WTC11 (cell line): ENCODE data around the gene ITGB4. TPM values are rescaled to one million over a fixed set of nuclear protein-coding genes. Genes with fewer than 3 reads are reported as not detected.
A peak's percentile ranks its signal among the peaks of the same experiment; 100 is the strongest.

Experiments
- ATAC-seq: fragments of 200-7000 bp; cut with Tn5 transposase; 2 replicates; pipeline ENCODE4 v1.10.0; 2021; ENCODE audit warnings: mild to moderate bottlenecking, moderate library complexity
- CTCF ChIA-PET: fragments of 300-600 bp; sonication (Branson Sonifier 250); formaldehyde crosslinking; loops from one replicate; lab custom pipeline; 2021; ENCODE audit warnings: antibody characterized with exemption; lab: Charles Lee
- POLR2A ChIA-PET: fragments of 350-600 bp; sonication (Branson Sonifier 250); formaldehyde crosslinking; loops from one replicate; lab custom pipeline; 2021; ENCODE audit warnings: antibody characterized with exemption; lab: Charles Lee
- DNase-seq: peaks from one replicate; pipeline ENCODE4 v3.0.0; 2021; ENCODE audit warnings: low spot score
- H3K27ac Mint-ChIP-seq: 2 replicates; pipeline ENCODE4 v1.8.0; 2021; ENCODE audit warnings: mixed read lengths
- H3K27me3 Mint-ChIP-seq: 2 replicates; pipeline ENCODE4 v1.8.0; 2021; ENCODE audit warnings: low read depth, mild to moderate bottlenecking, moderate library complexity, mixed read lengths
- H3K36me3 Mint-ChIP-seq: 2 replicates; pipeline ENCODE4 v1.8.0; 2021; ENCODE audit warnings: mixed read lengths
- H3K4me1 Mint-ChIP-seq: 2 replicates; pipeline ENCODE4 v1.8.0; 2022; ENCODE audit warnings: mixed read lengths
- H3K4me3 Mint-ChIP-seq: 2 replicates; pipeline ENCODE4 v1.8.0; 2021; ENCODE audit warnings: mild to moderate bottlenecking, moderate library complexity, mixed read lengths
- H3K9me3 Mint-ChIP-seq: 2 replicates; pipeline ENCODE4 v1.8.0; 2021; ENCODE audit warnings: mixed read lengths
- ETV6 ChIP-seq: sonication (generic); formaldehyde crosslinking; IDR thresholded peaks from 2 replicates; pipeline ENCODE4 v1.8.1; 2022; ENCODE audit warnings: mild to moderate bottlenecking, missing genetic modification reagents
- FOXP1 ChIP-seq: sonication (generic); formaldehyde crosslinking; IDR thresholded peaks from 2 replicates; pipeline ENCODE4 v1.8.0; 2022; ENCODE audit warnings: missing genetic modification reagents, mild to moderate bottlenecking, moderate library complexity, borderline replicate concordance
- HMGXB4 ChIP-seq: sonication (generic); formaldehyde crosslinking; IDR thresholded peaks from 2 replicates; pipeline ENCODE4 v1.8.1; 2023; ENCODE audit warnings: mild to moderate bottlenecking, moderate library complexity, missing genetic modification reagents
- JUN ChIP-seq: sonication (generic); formaldehyde crosslinking; IDR thresholded peaks from 2 replicates; pipeline ENCODE4 v1.8.0; 2023; ENCODE audit warnings: mild to moderate bottlenecking, missing genetic modification reagents
- KAT7 ChIP-seq: sonication (generic); formaldehyde crosslinking; IDR thresholded peaks from 2 replicates; pipeline ENCODE4 v1.8.1; 2023; ENCODE audit warnings: missing genetic modification reagents, mild to moderate bottlenecking, borderline replicate concordance
- MYBL2 ChIP-seq: sonication (generic); formaldehyde crosslinking; IDR thresholded peaks from 2 replicates; pipeline ENCODE4 v1.8.1; 2023; ENCODE audit warnings: mild to moderate bottlenecking, moderate library complexity, missing genetic modification reagents
- SP1 ChIP-seq: sonication (generic); formaldehyde crosslinking; conservative IDR thresholded peaks from 2 replicates; pipeline ENCODE4 v1.8.1; 2022; ENCODE audit warnings: missing genetic modification reagents
- TEAD1 ChIP-seq: sonication (generic); formaldehyde crosslinking; IDR thresholded peaks from 2 replicates; pipeline ENCODE4 v1.8.0; 2022; ENCODE audit warnings: mild to moderate bottlenecking, missing genetic modification reagents
- ZBTB43 ChIP-seq: sonication (generic); formaldehyde crosslinking; IDR thresholded peaks from 2 replicates; pipeline ENCODE4 v1.8.1; 2023; ENCODE audit warnings: mild to moderate bottlenecking, missing genetic modification reagents
- ZNF121 ChIP-seq: sonication (generic); formaldehyde crosslinking; IDR thresholded peaks from 2 replicates; pipeline ENCODE4 v1.8.0; 2023; ENCODE audit warnings: missing genetic modification reagents
- ZNF232 ChIP-seq: sonication (generic); formaldehyde crosslinking; IDR thresholded peaks from 2 replicates; pipeline ENCODE4 v1.8.0; 2022; ENCODE audit warnings: mild to moderate bottlenecking, missing genetic modification reagents
- ZNF416 ChIP-seq: fragments of 250-450 bp; sonication (Bioruptor Pico); IDR thresholded peaks from 2 replicates; pipeline ENCODE4 v1.9.0; 2021; ENCODE audit warnings: mild to moderate bottlenecking, inconsistent platforms
- ZSCAN18 ChIP-seq: fragments of 250-450 bp; sonication (Bioruptor Pico); IDR thresholded peaks from 2 replicates; pipeline ENCODE4 v2.1.2; 2022; ENCODE audit warnings: mild to moderate bottlenecking, moderate library complexity
- total RNA-seq: library from RNA; stranded (reverse); gene quantifications from 3 replicates; pipeline ENCODE4 v1.2.3, GENCODE V29; 2021

ITGB4 gene
- total RNA-seq, 1 experiment from 2014 or later = 9.5 TPM

GRCh38 chr17:75753514-75754377 lies 32.5 kb downstream of the ITGB4 start (continued):
- TF ChIP-seq ETV6 (CRISPR knock-in tag) = peak; percentile 92
- TF ChIP-seq ZBTB43 (CRISPR knock-in tag) = no peak
- TF ChIP-seq ZNF416 = no peak
- 0 out of 2 replicates have a peak, but pooled peaks have one; percentile 26 for TF ChIP-seq TEAD1 (CRISPR knock-in tag)
- peak; percentile 81 for TF ChIP-seq FOXP1 (CRISPR knock-in tag)
- TF ChIP-seq MYBL2 (CRISPR knock-in tag) = 0 out of 2 replicates have a peak, but pooled peaks have one; percentile 44
- TF ChIP-seq ZSCAN18 (CRISPR knock-in tag) = no peak
- TF ChIP-seq SP1 (CRISPR knock-in tag) = peak; percentile 74
- peak; percentile 98 for TF ChIP-seq HMGXB4 (CRISPR knock-in tag)

- Mint-ChIP-seq H3K4me1 (peaks cover 13% of the 10 kb centered on the region), H3K9me3 (no peaks in the 10 kb centered on the region), H3K27ac (peak overlapping the region; percentile 38), H3K36me3 (no peaks in the 10 kb centered on the region), H3K4me3 (peak overlapping the region; percentile 11), H3K27me3 (peaks cover 8% of the 10 kb centered on the region)
- ATAC-seq (no peak), DNase-seq (no peak)
- ChIA-PET CTCF (interaction anchor here (0.6 to 9.4 kb wide), 49 partner anchors 8 to 514 kb away, joined by 3 to 318 read pairs (median 9); partner anchors contain the start of genes GALK1, GGA3, ITGB4 and MRPS7), POLR2A (interaction anchor here (1.3 to 1.6 kb wide), 3 partner anchors 10 to 25 kb away, joined by 4 to 13 read pairs (median 7); partner anchors contain the start of gene GALK1)
- TF ChIP-seq ZNF121 (CRISPR knock-in tag) (0 out of 2 replicates have a peak, but pooled peaks have one; percentile 13), JUN (CRISPR knock-in tag) (no peak), ZNF232 (no peak), ZBTB43 (CRISPR knock-in tag) (no peak), KAT7 (CRISPR knock-in tag) (no peak), HMGXB4 (CRISPR knock-in tag) (no peak)
Observed at GRCh38 chr17:75754378-75755204, 33.3 kb downstream of the ITGB4 start.
